ENCODE measurements around the gene IAH1. TPM values are rescaled to one million over a fixed set of nuclear protein-coding genes. Genes with fewer than 3 reads are reported as not detected.
A peak's percentile ranks its signal among the peaks of the same experiment; 100 is the strongest.

IAH1 gene
- total and polyA plus RNA-seq, 10 of the 15 experiments (the other 5 are each of a cell fraction or from before 2014, with no cell fraction given) = 57.4 to 125 (median 75.8) TPM

DNA sequence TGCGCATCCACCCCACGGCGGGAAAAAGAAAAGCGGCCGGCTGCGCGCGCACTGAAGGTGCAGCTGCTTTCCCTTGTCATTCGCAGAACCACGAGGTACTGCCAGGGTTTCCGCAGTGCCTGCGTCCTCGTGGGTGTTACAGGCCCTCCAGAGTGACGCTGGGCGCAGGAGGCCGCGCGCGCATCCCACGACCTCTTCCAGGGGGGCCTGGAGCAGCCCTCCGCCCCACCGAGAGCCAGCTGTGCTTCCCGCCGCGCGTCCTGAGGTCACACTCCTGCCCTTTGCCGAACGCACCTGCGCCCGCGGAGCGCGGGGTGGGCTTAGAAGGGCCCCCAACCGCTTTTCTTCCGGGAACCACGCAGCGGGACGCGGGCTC is 378 bp upstream of the IAH1 start:
- no peaks in the 10 kb centered on the region; the same call in 1 of the 3 replicates for H3K9me3 ChIP-seq (replicated peaks; ENCODE audit: control insufficient read depth, insufficient read depth, low read length)
- WGBS (ENCODE audit: insufficient coverage, insufficient replicate concordance, low lambda C conversion rate, missing lambda C conversion rate) = 8% methylated on average over 39 of the region's 39 CpGs
- no peak for TF ChIP-seq ETV6 (conservative IDR thresholded peaks at IDR 0.05 in 1 of 2, IDR thresholded peaks at IDR 0.05 in 1 of 2; ENCODE audit: borderline replicate concordance in 1 of 2, low read depth in 1 of 2)
- no peak for TF ChIP-seq BCLAF1 (IDR thresholded peaks at IDR 0.05)
- TF ChIP-seq TARDBP (IDR thresholded peaks at IDR 0.05; ENCODE audit: borderline replicate concordance) = peak; percentile 53; the same call in 1 of the 2 replicates
- no peak; the same call in 1 of the 2 replicates for TF ChIP-seq MTA3 (IDR thresholded peaks at IDR 0.05; ENCODE audit: borderline replicate concordance, low read length)
- TF ChIP-seq YY1 (IDR thresholded peaks at IDR 0.05; ENCODE audit: low read depth, low read length) = no peak
- TF ChIP-seq DPF2 (IDR thresholded peaks at IDR 0.05) = no peak; the same call in 1 of the 2 replicates
- TF ChIP-seq FOXM1 (IDR thresholded peaks at IDR 0.05; ENCODE audit: low read depth, low read length) = no peak
- TF ChIP-seq, protein P1, sequence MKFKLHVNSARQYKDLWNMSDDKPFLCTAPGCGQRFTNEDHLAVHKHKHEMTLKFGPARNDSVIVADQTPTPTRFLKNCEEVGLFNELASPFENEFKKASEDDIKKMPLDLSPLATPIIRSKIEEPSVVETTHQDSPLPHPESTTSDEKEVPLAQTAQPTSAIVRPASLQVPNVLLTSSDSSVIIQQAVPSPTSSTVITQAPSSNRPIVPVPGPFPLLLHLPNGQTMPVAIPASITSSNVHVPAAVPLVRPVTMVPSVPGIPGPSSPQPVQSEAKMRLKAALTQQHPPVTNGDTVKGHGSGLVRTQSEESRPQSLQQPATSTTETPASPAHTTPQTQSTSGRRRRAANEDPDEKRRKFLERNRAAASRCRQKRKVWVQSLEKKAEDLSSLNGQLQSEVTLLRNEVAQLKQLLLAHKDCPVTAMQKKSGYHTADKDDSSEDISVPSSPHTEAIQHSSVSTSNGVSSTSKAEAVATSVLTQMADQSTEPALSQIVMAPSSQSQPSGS (IDR thresholded peaks at IDR 0.05; ENCODE audit: low read length) = no peak
- no peak for TF ChIP-seq ZNF24 (IDR thresholded peaks at IDR 0.05)
- TF ChIP-seq ZSCAN29 (IDR thresholded peaks at IDR 0.05) = no peak
- TF ChIP-seq JUND (IDR thresholded peaks at IDR 0.05; ENCODE audit: low read depth, low read length) = no peak
- no peak for TF ChIP-seq SIX5 (IDR thresholded peaks at IDR 0.05; ENCODE audit: low read depth, low read length, severe bottlenecking)
- TF ChIP-seq HDGF (IDR thresholded peaks at IDR 0.05) = peak; percentile 53; the same call in 1 of the 2 replicates
- no peak for TF ChIP-seq RFX5 (IDR thresholded peaks at IDR 0.05; ENCODE audit: low read depth, low read length)
- no peak for TF ChIP-seq BRCA1 (IDR thresholded peaks at IDR 0.05; ENCODE audit: low read depth, low read length)
- peak; percentile 97 for TF ChIP-seq GATAD2B (conservative IDR thresholded peaks at IDR 0.05; ENCODE audit: low read depth)
- TF ChIP-seq NFYB (IDR thresholded peaks at IDR 0.05; ENCODE audit: insufficient read depth, low read depth, low read length) = no peak

More for the DNA sequence above, 378 bp upstream of the IAH1 start:
- Histone ChIP-seq H2AFZ (ENCODE audit: control insufficient read depth, low read depth, low read length) (peak overlapping the region; percentile 97), H3K9ac (ENCODE audit: control insufficient read depth, insufficient read depth, low read length) (peak overlapping the region; percentile 92), H3K27me3 (replicated peaks in 1 of 2; ENCODE audit: control insufficient read depth in 2 of 2, insufficient read depth in 2 of 2, low read length in 1 of 2) (no peaks in the 10 kb centered on the region), H4K20me1 (ENCODE audit: control insufficient read depth, insufficient read depth) (no peaks in the 10 kb centered on the region), H3K36me3 (ENCODE audit: control insufficient read depth in 2 of 2, insufficient read depth in 2 of 2, low read length in 1 of 2) (peaks cover 0 to 18% of the 10 kb centered on the region in 2 experiments; a peak in 2 of 4 replicates), H3K4me1 (ENCODE audit: control insufficient read depth, insufficient read depth, low read length) (peaks cover 12% of the 10 kb centered on the region; the same call in 1 of the 2 replicates), H3K4me2 (ENCODE audit: control insufficient read depth, insufficient read depth) (peak overlapping the region; percentile 97), H3K27ac (ENCODE audit: control insufficient read depth, insufficient read depth) (peak overlapping the region; percentile 90), H3K79me2 (ENCODE audit: control insufficient read depth, insufficient read depth, low read length) (peaks cover 23% of the 10 kb centered on the region), H3K4me3 (peak overlapping the region; percentile 67)
- BruUV-seq (replicated peaks) = no TSS peak
- FAIRE-seq (no peak), ATAC-seq (peak; percentile 67), DNase-seq (ENCODE audit: low read depth, low spot score) (no peak)
- RAD21 ChIA-PET (ENCODE audit: unreplicated experiment) = interaction anchor here (0.9 to 3.6 kb wide), 3 partner anchors 81 to 134 kb away, joined by 3 to 20 read pairs (median 3); partner anchors contain the start of gene ADAM17
- CTCF ChIA-PET = interaction anchor here (0.6 to 3.1 kb wide), 10 partner anchors 41 to 296 kb away, joined by 3 to 17 read pairs (median 4); partner anchors contain the start of genes CPSF3 and ITGB1BP1
- intact Hi-C loops (cut with micrococcal nuclease; ENCODE audit: unreplicated experiment) (no loop called here), in situ Hi-C loops (cut with MboI) (no loop called here)
- SMC1A ChIA-PET (ENCODE audit: uncharacterized antibody, unreplicated experiment) = interaction anchor here (0.5 to 2.6 kb wide), 6 partner anchors 16 to 145 kb away, joined by 3 to 10 read pairs (median 4); partner anchors contain the start of gene ADAM17
- POLR2A ChIA-PET = interaction anchor here (0.9 to 1.7 kb wide), 7 partner anchors 8 to 331 kb away, joined by 3 to 10 read pairs (median 3); partner anchors contain the start of gene ADAM17

Measured in GM12878 (cell line).